ENCODE results near the gene TBL1XR1. TPM values are rescaled to one million over a fixed set of nuclear protein-coding genes. Genes with fewer than 3 reads are reported as not detected.

Gene TBL1XR1
- polyA plus RNA-seq (ENCODE audit: insufficient read length in 4 of 4): 100 to 1,000 TPM; 108 to 134 (median 120) TPM

DNA sequence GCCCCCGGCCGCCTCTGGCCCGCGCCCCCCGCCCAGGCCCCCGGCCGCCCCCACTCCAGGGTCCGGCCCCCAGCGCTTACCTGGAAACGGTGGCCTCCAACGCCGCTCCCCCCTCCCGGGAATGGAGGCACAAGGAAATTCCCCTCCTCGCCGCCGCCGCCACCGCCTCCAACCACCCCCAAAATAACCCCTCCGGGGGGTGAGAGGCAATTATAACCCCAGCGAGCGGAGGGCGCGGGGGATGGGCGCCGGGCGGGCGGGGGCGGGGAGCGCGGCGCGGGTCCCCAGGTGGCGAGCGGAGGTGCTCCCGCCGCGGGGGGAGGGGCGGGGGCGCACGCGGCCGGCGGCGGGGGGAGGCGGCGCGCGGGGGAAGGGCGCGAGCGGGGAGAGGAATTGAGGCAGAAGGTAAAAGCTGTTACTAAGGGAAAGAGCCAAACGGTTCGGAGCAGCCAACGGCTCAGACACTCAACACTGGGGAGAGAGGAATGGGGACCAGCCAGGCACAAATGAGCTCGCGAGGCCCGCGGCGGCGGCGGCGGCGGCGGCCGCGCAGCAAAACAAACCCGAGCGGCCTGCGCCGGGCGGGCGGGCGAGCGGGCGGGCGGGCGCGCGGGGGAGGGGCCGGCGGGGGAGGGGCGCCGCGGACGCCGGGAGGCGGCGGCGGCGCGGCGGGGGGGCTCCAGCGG lies at the start of gene TBL1XR1:
Gene TBL1XR1 (minus strand): TSS at position 442 of the 686 bp plus-strand sequence. CDS start 132,505 bp downstream, outside the sequence.
- peak; percentile 78 to 89 (median 86) for DNase-seq (ENCODE audit: low read depth in 4 of 4, low spot score in 3 of 4)

DNA sequence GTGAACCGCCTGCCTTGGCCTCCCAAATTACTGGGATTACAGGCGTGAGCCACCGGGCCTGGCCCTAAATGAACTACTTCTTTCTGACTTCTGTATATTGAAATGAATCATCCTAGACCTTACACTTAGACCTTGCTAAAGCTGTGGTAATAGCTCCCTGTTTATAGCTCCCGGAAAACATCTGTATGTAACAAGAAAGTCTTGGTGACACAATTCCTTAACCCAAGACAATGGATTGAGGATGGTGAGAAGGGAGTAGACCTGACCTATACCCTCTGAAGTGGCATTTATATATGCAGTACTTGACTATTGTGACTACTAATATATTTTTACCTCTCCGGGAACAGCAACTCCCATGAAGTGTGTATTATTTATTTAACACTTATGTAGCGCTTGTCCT lies 48.0 kb upstream of the TBL1XR1 start:
- no peak for DNase-seq (ENCODE audit: low read depth in 4 of 4, low spot score in 3 of 4)

DNA sequence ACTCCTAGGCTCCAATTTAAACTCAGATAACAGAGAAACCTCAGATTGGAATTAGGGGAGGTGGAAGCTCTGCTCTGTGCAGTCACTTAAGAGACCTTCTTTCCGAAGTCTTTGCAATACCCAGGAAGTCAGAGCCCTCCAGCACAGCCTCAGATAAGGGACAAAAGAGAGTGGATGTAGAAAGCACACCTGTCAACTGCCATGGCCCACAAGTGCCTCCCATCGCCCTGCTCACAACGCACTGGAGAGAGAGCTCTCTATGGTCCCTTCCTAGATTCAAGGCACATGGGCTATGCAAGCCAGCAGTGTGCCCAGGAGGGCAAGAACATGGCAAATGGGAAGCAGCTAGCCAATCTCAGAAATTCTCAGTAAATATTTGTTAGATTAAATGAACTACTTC lies 47.3 kb upstream of the TBL1XR1 start:
- DNase-seq (ENCODE audit: low read depth in 4 of 4, low spot score in 3 of 4): no peak

DNA sequence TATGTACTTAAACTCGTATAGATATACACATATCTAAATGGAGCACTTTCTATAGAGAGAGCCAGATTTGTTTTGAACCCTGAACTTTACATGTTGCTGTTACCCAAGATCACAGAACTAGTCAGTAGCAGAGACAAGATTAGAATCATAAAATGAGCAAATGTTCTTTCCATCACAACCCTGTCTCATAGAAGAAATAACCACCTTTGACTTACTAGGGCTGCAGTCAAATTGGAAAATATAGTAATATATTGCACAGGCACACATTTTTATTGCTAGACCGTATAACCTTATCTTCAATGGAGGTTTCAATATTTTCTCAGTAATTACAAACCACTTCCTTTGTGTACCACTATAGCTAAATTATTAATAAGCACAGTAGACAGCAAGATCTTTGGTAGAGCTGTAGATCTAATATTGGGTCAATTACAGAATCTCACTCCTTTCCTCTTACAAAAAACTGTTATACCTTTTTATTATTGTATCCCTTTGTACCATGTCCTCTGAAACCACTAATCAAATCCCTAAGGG lies 41.5 kb upstream of the TBL1XR1 start:
- DNase-seq (ENCODE audit: low read depth in 4 of 4, low spot score in 3 of 4): no peak

DNA sequence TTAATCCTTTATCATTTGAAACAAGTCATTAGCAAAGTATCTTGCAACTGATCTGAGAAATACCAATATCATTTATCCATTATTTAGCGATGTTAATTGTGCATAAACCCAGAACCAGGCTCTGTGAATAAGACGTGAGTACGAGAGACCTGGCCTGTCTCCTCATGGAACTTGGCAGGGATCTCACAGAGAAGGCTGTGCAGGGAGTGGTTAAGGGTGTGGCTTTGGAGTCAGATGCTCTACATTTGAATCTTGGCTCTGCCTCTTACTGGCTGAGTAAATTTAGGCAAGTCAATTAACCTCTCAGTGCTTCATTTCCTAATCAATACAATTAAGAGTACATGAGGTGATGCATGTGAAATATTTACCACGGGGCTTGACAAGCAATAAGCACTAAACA lies 39.9 kb upstream of the TBL1XR1 start:
- DNase-seq (ENCODE audit: low read depth in 4 of 4, low spot score in 3 of 4): no peak

DNA sequence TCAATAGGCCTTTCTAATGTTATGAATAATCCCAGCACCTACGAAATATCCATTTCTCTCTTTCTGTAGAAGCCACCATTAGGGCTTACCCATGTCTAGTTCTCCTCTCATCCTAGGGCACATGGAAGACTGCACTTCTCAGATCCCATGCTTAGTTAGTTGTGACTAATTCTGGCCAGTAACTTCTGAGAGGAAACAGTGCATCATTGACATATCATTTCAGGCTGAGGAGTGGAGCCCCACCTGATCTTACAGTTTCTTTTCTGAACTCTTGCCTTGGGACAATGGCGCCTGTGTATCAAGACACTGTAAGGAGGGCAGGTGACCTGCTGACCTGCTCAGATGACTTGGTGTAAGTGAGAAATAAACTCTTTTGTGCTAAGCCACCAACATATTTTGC lies 39.4 kb upstream of the TBL1XR1 start:
- no peak for DNase-seq (ENCODE audit: low read depth in 4 of 4, low spot score in 3 of 4)

DNA sequence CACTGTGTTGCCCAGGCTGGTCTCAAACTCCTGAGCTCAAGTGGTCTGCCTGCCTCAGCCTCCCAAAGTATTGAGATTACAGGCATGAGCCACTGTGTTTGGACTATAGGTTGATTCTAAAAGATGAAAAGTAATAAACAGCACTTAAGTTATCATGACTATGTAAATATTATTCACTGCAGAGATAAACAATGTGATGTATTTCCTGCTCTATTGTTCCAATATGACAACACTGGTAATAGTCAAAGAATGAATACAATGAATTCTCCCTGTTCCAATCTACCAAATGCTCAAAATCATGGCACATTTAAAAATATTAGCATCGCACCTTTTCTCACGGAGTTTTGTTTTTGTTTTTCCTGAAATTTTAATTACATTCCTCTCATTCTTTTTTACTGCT lies 36.8 kb upstream of the TBL1XR1 start:
- no peak for DNase-seq (ENCODE audit: low read depth in 4 of 4, low spot score in 3 of 4)

DNA sequence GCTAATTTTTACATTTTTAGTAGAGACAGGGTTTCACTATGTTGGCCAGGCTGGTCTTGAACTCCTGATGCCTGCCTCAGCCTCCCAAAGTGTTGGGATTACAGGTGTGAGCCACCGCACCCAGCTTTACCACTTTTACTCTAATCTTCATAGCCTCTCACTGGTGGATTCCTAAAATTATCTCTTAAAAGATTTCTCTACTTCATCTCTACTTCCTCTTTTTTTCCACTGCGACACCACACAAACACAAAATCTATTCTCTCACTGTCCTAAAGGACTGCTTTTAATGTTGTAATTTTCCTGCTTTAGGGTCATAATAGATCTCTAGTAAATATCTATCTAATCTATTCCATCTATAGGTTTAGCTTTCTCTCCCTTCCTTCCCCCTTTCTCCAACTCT lies 34.0 kb upstream of the TBL1XR1 start:
- no peak for DNase-seq (ENCODE audit: low read depth in 4 of 4, low spot score in 3 of 4)

DNA sequence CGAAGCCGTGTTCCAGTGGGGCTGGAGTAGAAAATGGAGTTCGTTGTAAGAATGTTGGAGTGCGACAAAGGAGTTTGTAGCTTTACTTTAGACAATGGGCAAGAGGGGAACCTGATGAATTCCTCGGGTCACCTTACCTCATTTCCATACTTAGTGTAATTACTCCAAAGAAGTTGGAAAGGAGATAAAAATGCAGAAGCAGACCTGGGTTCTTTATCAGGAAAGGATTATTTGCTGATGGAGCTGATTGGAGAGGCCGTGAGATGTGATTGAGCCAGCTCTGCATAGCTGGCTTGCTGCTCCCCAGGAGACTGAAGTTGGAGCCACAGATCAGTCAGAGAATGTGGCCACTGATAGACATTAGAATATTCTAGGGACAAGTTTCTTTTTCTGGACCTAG lies 33.4 kb upstream of the TBL1XR1 start:
- no peak for DNase-seq (ENCODE audit: low read depth in 4 of 4, low spot score in 3 of 4)

DNA sequence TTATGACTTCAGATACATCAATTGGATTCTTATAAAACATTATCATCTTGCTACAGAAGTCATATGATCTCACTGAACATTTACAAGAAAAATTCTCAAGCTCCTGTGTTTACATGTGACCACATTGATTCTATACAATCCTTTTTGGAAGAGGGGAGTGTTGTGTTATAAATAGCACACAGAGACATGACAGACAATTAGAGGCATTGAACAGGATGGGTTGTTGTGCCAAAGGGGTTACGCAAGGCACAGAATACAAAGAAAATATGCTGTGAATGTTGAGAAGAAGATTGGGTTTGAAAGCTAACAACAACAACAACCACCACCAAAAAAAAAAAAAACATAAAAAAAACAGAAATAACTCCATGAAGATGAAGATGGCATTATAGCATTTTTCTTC lies 32.5 kb upstream of the TBL1XR1 start:
- DNase-seq (ENCODE audit: low read depth in 4 of 4, low spot score in 3 of 4): no peak

DNA sequence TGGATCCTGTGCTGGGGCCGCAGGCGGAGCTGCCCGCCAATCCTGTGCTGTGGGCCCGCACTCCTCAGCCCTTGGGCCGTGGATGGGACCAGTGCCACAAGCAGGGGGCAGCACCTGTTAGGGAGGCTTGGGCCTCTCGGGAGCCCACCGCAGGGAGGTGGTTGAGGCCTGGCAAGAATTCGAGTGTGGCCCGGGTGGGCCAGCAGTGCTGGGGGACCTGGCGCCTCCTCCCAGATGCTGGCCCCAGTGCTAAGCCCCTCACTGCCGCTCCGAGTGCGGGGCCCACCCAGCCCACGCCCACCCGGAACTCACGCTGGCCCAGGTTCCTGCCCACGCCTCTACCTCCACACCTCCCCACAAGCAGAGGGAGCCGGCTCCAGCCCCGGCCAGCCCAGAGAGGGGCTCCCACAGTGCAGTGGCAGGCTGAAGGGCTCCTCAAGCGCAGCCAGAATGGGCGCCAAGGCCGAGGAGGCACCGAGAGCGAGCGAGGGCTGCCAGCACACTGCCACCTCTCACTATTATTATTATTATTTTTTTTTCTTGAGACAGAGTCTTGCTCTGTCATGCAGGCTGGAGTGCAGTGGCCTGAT lies 31.4 kb upstream of the TBL1XR1 start:
- DNase-seq (ENCODE audit: low read depth in 4 of 4, low spot score in 3 of 4): no peak

DNA sequence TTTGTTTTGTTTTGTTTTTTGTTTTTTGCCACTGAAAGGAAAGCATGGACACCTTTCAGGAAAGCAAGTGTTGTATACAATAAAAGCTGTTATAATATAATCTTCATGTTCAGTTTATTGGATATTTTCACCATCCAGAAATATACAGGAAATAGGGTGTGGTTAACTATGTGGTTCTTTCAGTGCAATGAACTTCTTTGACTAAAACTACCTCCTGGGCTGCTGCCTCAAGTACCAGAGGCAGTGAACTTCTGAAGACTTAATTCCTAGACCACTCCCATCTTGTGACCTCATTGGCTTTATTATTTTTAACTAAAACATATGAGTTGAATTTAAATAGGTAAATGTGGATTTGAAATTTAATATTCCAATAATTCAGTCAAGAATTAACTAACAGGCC lies 27.1 kb upstream of the TBL1XR1 start:
- DNase-seq (ENCODE audit: low read depth in 4 of 4, low spot score in 3 of 4): no peak

DNA sequence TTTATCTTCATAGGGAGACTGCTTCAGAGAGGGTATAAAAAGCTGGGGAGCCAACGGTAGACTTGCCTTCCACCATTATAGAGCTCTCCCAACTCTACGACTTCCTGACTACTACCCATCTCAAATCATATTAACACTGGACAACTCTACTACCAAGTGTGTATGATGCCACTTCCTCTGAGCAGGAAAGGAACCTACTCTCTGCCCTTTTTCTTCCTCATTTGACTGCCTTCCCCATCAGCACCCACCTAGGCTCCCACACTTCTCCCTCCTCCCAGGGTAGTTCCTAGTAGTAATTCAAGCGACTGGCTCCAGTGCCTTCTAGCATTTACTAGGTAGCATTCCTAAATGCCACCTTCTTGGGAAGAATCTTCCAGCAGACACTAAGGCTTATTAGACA lies 24.5 kb upstream of the TBL1XR1 start:
- DNase-seq (ENCODE audit: low read depth in 4 of 4, low spot score in 3 of 4): no peak

DNA sequence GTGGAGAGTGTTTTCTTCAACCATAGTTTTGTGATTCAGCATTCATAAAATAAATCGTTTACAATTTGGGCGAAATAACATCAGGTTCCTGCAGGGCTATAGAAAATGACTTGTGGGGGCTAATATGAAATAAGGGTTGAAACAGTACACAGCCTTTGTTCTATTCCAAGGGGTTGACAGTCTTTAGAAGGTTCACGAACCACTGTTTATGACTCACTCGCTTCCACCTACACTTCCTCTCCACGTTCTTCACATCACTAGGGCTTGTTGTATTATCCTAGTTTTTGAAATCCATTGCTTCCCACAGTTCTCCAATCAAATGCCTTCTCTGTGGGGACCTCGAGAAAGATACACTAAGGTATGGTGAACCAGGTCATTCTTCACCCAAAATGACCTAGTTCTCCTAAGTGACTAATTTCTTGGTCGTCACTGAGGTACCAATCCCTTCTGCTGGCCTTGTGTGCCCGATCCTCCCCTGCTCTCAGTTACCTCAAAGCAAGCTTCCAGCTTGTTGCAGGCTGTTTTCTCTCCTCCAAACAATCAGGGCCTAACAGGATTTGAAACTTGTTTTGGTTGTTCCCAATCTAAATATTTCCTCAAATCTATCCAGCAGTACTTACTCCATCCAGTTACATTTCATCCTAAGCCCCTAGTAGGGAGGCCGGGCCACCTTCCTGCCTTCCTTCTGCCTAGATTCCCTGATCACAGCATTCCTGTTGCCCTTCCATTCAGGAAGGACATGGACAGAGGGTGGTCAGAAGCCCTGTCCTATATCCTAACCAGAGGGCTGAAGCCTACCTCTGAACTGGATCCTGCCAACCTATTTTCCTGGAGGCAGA lies 23.1 kb upstream of the TBL1XR1 start:
- DNase-seq (ENCODE audit: low read depth in 4 of 4, low spot score in 3 of 4): no peak

DNA sequence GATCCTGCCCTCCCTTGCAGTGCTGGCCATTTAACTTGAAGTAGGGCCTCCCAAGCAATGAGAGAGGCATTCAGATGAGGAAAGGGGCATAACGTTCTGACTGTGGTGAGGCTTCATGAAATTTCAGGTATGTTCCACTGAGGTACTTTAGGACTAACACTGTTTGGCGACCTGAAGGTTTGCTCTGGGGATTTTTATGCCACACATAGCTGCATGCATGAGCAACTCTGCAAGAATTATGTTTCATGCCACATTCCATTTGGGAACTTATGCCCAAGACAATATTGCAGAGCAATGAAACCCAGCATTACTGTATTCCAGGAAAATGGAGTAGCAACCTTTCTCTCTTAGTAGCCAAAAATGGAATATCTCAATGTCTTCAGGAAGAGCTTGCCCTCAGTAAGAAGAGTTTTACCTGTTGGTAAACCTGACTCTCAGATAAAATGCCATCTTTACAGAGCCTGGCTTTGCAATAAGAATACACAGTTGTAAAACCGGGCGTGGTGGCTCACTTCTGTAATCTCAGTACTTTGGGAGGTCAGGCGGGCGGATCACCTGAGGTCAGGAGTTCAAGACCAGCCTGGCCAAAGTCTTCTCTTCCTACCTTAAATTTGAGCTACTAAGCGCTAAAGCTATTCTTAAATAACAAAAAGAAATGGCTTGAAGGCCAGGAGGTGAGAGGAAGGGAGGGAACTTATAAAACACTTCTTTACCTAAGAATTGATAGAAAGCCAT lies 16.7 kb upstream of the TBL1XR1 start:
- DNase-seq (ENCODE audit: low read depth in 4 of 4, low spot score in 3 of 4): no peak

DNA sequence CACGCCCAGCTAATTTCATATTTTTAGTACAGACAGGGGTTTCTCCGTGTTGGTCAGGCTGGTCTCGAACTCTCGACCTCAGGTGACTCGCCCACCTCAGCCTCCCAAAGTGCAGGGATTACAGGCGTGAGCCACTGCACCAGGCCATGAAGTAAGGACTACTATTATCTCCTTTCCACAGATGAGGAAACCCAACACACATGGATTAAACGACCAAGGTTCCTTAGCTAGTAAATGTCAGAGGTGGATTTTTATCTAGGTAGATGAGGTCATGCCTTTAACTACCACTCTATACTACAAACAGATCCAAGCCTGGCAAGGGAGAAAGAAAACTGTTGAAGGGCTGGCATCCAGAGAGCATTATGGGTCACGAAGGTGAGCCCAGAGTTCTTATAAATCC lies 15.5 kb upstream of the TBL1XR1 start:
- DNase-seq (ENCODE audit: low read depth in 4 of 4, low spot score in 3 of 4): no peak

DNA sequence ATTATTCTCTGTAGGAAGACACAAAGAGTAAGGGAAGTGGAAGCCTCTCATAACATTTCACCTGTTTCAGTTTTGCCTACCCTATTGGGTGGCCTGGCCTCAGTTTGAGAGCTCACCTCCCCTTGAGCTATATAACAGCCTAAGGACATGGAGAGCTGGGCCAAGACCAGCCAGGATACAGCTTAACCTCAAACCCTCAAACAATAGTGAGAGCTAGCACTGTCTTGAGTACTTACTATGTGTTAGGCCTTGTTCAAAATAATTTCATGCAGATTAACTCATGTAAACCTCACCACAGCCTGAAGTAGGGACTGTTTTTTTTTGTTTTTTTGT lies 15.0 kb upstream of the TBL1XR1 start:
- DNase-seq (ENCODE audit: low read depth in 4 of 4, low spot score in 3 of 4): no peak

DNA sequence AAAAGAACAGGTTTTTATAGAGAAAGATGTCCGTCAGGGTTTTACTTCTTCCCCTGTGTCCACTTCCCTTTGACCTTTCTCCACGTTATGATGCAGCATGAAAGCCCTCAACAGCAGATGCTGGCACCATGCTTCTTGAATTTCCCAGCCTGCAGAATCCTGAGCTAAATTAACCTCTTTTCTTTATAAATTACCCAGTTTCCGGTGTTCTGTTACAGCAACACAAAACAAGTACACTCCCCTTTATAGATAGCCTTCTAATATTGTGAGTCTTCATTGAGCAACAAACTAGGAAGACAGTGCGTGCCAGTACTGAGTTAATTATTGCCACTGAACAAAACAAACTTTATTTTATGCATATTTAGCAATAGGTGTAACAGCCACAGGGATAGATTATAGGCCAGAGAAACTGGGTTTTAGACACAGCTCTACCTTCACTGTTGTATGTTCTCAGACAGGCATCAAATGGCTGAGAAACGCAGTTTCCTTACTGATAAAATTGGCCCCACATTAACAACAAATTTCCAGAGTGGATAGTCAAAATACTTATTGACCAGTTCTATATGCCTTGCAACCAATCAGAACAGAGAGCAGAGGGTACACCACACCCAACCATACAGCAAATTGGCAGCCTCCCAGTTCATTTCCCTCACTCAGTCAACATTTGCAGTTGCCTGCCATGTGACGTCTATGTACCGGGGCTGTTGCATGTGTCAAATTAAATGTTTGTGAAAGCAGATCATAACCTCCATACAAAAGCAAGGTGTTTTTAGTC lies 14.4 kb upstream of the TBL1XR1 start:
- no peak for DNase-seq (ENCODE audit: low read depth in 4 of 4, low spot score in 3 of 4)

DNA sequence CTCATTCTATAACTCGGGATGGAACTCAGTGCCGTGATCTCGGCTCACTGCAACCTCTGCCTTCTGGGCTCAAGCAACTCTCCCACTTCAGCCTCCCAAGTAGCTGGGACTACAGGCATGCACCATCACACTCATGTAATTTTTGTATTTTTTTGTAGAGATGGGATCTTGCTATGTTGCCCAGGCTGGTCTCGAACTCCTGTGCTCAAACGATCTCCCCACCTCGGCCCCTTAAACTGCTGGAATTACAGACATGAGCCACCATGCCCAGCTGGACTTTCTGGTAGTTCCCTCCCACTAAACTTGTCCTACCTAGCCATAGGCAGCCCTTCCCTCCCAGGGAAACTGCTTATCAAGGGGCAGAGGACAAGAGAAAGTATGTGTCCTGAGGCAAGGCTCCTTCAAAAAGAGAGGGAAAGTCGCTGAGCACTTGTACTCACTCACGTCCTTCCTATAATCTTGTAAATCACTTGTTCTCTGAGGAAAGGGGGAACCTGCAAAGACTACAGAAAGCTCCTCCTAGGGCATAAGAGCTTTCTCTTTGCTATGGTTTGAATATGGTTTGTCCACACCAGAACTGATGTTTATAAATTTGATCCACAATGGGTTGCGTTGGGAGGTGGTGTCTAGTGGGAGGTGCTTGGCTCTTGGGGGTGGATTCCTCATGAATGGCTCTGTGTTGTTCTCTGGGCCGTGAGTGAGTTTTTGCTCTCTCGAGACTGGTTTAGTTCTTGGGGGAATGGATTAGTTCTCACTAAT lies 13.6 kb upstream of the TBL1XR1 start:
- no peak for DNase-seq (ENCODE audit: low read depth in 4 of 4, low spot score in 3 of 4)

Measured in right renal pelvis (tissue), 4 donors.